Heart left ventricle (tissue), 13 donors: ENCODE measurements around the gene OR6X1.

ENCODE experiments used
- CTCF ChIP-seq, 12 donors: fragments of 200-600 bp; sonication (generic) in 4 of 12; IDR thresholded peaks; one replicate each; pipeline versions ENCODE4 v1.5.0 to v1.8.0; 2018 to 2022; ENCODE audit warnings: antibody characterized with exemption in 12 of 12, mild to moderate bottlenecking in 5 of 12
- POLR2A ChIP-seq, 2 donors: fragments of 450-650 bp; IDR thresholded peaks; one replicate each; pipeline ENCODE4 v1.6.1; 2017; ENCODE audit warnings: antibody characterized with exemption in 2 of 2, mild to moderate bottlenecking in 2 of 2, moderate library complexity in 2 of 2
- donor health status: ischemic (EF 13 %, LVEDD 7.1; RV severe dilation, severe dysfunction).
- donor health status: DM: no; HTN: yes; CAD: no.
- donor health status: DM: no; HTN: no; CAD: no.
- donor health status: ischemic (EF 25% LVEDD 6.9; RV normal size, moderate dysfunction).
- donor health status: ischemic (EF 25% LVEDD 5.7; RV mildly dilated, moderate dysfunction).
- donor health status: ischemic (EF 35%, LVEDD 5.7; RV mildly dilated, moderate dysfunction).
- donor health status: nonischemic (EF 11% LVEDD 7.7; RV severe dilation, severe dysfunction).
- donor health status: DM: yes; HTN: yes; CAD: no.
- donor health status: PGD.
- donor health status: ischemic (EF 29% LVEDD 5.4; RV normal size, mild dysfunction).
- donor health status: nonischemic (EF 23%, LVEDD 6.1; RV moderate dilation, normal function).

DNA sequence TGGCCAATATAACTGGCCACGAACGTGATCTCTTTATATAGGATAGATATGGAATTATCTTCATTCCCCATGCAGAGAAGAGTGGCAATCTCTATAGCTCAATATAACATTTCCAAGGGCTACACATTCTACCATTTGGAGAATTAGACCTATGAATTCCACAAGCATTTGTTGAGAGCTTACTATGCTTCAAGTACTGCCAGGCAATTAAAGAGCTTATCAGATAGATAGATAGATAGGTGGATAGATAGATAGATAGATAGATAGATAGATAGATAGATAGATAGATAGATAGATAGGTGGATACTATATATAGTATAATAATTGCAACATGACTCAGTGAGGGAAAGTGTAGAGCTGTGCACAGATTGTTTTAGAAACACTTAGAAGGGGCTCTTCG, 1.5 kb upstream of the OR6X1 start:
- TF ChIP-seq CTCF (IDR thresholded peaks at IDR 0.05) (no peak), POLR2A (IDR thresholded peaks at IDR 0.05) (no peak)
